Tibial artery (tissue), 4 donors: ENCODE measurements around the gene FRMD8.

Experiments
- DNase-seq, 2 donors: peaks; one replicate each; pipeline ENCODE4 v3.0.0-alpha.2; 2019
- H3K27ac ChIP-seq, 2 donors: fragments of 200-600 bp; sonication (generic) in 1 of 2; 1 replicate in 1 of 2; 2 replicates in 1 of 2; pipeline ENCODE4 v1.5.1; 2018 to 2019; ENCODE audit warnings: mild to moderate bottlenecking in 1 of 2
- H3K27me3 ChIP-seq, 2 donors: fragments of 200-600 bp; sonication (generic) in 1 of 2; one replicate each; pipeline versions ENCODE4 v1.5.1 to v1.6.0; 2016 to 2019
- H3K36me3 ChIP-seq, 3 donors: fragments of 200-600 bp; sonication (generic) in 2 of 3; one replicate each; pipeline ENCODE4 v1.5.1; 2016 to 2019; ENCODE audit warnings: mild to moderate bottlenecking in 2 of 3
- H3K4me1 ChIP-seq, 4 donors: fragments of 200-600 bp; sonication (generic) in 2 of 4; 1 replicate in 3 of 4; 2 replicates in 1 of 4; pipeline ENCODE4 v1.5.1; 2016 to 2019
- H3K4me3 ChIP-seq, 2 donors: fragments of 200-600 bp; sonication (generic) in 1 of 2; 1 replicate in 1 of 2; 2 replicates in 1 of 2; pipeline ENCODE4 v1.5.1; 2018 to 2019; ENCODE audit warnings: mild to moderate bottlenecking in 2 of 2
- H3K9me3 ChIP-seq, 3 donors: fragments of 200-600 bp; sonication (generic) in 1 of 3; one replicate each; pipeline ENCODE4 v1.5.1; 2016 to 2019
- intact Hi-C: fragments of 100-400 bp; cut with DNase I; formaldehyde crosslinking; loops from one replicate; pipeline ENCODE4 v1.15.0; 2023; ENCODE audit warnings: low total_unique reads
- TF ChIP-seq, protein P1 (sequence below), 2 experiments: fragments of 200-600 bp in 1 of 2; fragments of 450-650 bp in 1 of 2; IDR thresholded peaks; one replicate each; pipeline ENCODE4 v1.5.1; 2017 to 2019; ENCODE audit warnings: antibody characterized with exemption in 2 of 2, mild to moderate bottlenecking in 1 of 2, moderate library complexity in 1 of 2

Gene FRMD8, protein sequence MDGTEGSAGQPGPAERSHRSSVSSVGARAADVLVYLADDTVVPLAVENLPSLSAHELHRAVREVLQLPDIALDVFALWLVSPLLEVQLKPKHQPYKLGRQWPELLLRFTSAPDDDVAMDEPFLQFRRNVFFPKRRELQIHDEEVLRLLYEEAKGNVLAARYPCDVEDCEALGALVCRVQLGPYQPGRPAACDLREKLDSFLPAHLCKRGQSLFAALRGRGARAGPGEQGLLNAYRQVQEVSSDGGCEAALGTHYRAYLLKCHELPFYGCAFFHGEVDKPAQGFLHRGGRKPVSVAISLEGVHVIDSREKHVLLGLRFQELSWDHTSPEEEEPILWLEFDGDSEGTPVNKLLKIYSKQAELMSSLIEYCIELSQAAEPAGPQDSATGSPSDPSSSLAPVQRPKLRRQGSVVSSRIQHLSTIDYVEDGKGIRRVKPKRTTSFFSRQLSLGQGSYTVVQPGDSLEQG

DNA sequence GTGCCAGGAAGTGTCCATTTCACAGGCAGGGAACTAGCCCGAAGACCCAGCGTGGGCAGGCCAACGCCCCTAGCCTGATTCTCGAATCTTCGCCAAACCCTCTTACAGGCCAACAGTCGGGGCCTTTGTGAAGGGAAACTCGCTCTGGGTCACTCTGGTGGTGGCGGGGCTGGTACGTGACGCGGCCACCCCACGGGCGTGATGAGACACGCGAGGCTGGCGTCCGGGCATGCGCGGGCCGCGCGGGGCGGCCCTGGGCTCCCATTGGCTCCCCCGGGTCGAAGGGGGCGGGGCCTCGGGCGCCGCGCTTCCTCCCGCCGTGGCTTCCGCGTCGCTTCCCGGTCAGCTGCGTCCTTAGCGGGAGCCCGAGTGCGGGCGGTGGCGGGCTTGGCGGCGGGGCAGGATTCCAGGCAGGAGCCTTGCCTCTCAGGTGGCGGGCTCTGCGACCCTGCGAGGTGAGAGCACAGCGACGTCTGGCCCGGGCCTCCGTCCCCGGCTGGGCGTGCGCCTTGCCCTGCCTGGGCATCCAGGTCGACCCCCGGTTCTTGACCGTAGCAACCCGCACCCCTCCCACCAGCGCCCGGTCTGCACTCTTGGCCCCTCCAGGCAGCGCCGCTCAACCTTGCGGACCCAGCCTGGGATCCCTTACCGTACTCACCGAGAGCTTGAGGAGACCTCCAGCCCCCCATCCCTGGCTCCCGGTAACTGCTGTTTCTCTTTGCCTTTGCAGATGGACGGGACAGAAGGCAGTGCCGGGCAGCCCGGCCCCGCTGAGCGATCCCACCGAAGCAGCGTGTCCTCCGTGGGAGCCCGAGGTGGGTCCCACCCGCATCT lies at the start of gene FRMD8:
Gene FRMD8 (plus strand): TSS at position 331 of the 834 bp plus-strand sequence. CDS start 400 bp downstream, at position 731.
- H3K4me1 ChIP-seq = peaks cover 9 to 83% (median 66%) of the 10 kb centered on the region in 4 donors
- H3K27me3 ChIP-seq = no peaks in the 10 kb centered on the region
- H3K36me3 ChIP-seq = peaks cover 0 to 17% (median 0%) of the 10 kb centered on the region in 3 donors
- H3K4me3 ChIP-seq = peak within 1 kb of the TSS; percentile 88 to 93
- peak within 1 kb of the TSS; percentile 96 to 97 for H3K27ac ChIP-seq
- DNase-seq = peak; percentile 92 to 96
- no peaks in the 10 kb centered on the region for H3K9me3 ChIP-seq
- intact Hi-C loops = no loop called here
- TF ChIP-seq, protein P1, sequence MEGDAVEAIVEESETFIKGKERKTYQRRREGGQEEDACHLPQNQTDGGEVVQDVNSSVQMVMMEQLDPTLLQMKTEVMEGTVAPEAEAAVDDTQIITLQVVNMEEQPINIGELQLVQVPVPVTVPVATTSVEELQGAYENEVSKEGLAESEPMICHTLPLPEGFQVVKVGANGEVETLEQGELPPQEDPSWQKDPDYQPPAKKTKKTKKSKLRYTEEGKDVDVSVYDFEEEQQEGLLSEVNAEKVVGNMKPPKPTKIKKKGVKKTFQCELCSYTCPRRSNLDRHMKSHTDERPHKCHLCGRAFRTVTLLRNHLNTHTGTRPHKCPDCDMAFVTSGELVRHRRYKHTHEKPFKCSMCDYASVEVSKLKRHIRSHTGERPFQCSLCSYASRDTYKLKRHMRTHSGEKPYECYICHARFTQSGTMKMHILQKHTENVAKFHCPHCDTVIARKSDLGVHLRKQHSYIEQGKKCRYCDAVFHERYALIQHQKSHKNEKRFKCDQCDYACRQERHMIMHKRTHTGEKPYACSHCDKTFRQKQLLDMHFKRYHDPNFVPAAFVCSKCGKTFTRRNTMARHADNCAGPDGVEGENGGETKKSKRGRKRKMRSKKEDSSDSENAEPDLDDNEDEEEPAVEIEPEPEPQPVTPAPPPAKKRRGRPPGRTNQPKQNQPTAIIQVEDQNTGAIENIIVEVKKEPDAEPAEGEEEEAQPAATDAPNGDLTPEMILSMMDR (IDR thresholded peaks at IDR 0.05) = no peak

DNA sequence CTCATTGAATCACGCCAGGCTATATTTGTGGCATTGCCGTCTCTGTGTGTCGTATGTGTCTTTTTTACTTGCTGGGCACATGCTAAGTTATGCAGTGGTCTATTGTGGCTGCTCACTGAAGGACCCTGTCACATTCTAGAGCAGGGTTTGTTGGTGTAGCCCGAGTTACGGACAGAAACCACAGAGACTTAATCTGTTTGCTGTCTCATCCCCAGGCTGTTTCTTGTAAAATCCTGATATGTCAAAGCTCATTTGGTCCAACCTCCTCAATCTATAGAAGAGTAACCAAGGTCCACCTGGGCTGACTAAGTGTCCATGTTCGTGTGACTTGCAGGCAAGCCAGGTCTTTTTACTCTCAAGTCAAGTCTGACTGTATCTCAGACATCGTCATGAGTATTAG lies 47.8 kb upstream of the FRMD8 start:
- TF ChIP-seq, protein P1 (IDR thresholded peaks at IDR 0.05) = no peak
- DNase-seq = no peak
- Histone ChIP-seq H3K4me3 (no peak overlapping the region), H3K27ac (no peak overlapping the region), H3K4me1 (peaks cover 0 to 38% (median 17%) of the 10 kb centered on the region in 4 donors), H3K36me3 (peaks cover 36 to 50% (median 39%) of the 10 kb centered on the region in 3 donors), H3K27me3 (no peaks in the 10 kb centered on the region), H3K9me3 (no peaks in the 10 kb centered on the region)
- intact Hi-C loops = no loop called here

DNA sequence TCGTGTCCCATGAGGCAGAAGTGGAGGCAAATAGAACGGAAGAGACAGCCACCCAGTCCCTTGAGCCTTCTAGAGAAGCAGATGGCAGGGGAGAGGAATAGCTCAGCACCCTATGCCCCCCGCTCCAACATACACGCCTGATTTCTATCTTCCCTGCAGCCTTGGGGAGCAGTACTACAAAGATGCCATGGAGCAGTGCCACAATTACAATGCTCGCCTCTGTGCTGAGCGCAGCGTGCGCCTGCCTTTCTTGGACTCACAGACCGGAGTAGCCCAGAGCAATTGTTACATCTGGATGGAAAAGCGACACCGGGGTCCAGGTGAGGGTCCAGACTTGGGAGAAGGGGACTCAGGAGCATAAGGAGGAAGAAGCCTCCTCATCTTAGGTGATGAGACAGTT lies 46.2 kb upstream of the FRMD8 start:
- Histone ChIP-seq H3K27me3 (no peaks in the 10 kb centered on the region), H3K4me1 (peaks cover 0 to 28% (median 13%) of the 10 kb centered on the region in 4 donors), H3K9me3 (no peaks in the 10 kb centered on the region), H3K36me3 (peaks cover 51 to 66% (median 54%) of the 10 kb centered on the region in 3 donors), H3K4me3 (no peak overlapping the region), H3K27ac (no peak overlapping the region)
- no peak for DNase-seq
- TF ChIP-seq, protein P1 (IDR thresholded peaks at IDR 0.05) = no peak
- intact Hi-C loops = no loop called here

DNA sequence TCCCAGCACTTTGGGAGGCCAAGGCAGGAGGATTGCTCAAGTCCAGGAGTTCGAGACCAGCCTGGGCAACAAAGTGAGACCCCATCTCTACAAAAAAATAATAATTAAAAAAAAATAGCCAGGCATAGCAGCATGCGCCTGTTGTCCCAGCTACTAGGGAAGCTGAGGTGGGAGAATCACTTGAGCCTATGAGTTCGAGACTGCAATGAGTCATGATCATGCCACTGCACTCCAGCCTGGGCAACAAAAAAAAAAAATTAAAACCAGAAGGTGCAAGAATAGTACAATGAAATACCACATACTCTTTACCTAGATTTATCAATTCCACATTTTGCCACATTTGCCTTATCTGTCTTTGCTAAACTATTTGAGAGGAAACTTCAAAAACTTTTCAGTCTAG lies 44.6 kb upstream of the FRMD8 start:
- TF ChIP-seq, protein P1 (IDR thresholded peaks at IDR 0.05) = no peak
- DNase-seq = no peak
- H3K4me3 ChIP-seq = no peak overlapping the region
- peaks cover 0 to 15% (median 3%) of the 10 kb centered on the region in 4 donors for H3K4me1 ChIP-seq
- no peak overlapping the region for H3K27ac ChIP-seq
- H3K27me3 ChIP-seq = no peaks in the 10 kb centered on the region
- intact Hi-C loops = no loop called here
- no peaks in the 10 kb centered on the region for H3K9me3 ChIP-seq
- H3K36me3 ChIP-seq = peaks cover 68 to 78% (median 69%) of the 10 kb centered on the region in 3 donors

DNA sequence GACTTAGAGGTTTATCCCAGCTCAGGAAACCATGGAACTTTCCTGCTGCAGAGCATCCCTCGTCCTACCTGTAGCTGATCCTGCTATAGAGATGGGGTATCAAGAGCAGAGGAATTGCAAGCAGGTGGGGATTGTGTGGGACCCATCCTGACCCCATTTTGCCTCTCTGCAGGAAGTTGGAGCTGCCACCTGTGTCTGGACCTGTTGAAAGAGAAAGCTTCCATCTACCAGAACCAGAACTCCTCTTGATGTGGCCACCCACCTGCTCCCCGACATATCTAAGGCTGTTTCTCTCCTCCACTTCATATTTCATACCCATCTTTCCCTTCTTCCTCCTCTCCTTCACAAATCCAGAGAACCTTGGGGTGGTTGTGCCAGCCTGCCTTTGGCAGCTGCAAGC lies 34.9 kb upstream of the FRMD8 start:
- H3K36me3 ChIP-seq = peaks cover 55 to 62% (median 55%) of the 10 kb centered on the region in 3 donors
- DNase-seq = no peak
- no peaks in the 10 kb centered on the region for H3K9me3 ChIP-seq
- no peak overlapping the region for H3K4me3 ChIP-seq
- peaks cover 0 to 27% (median 21%) of the 10 kb centered on the region in 4 donors for H3K4me1 ChIP-seq
- intact Hi-C loops = no loop called here
- TF ChIP-seq, protein P1 (IDR thresholded peaks at IDR 0.05) = no peak
- H3K27me3 ChIP-seq = peaks cover 0 to 4% of the 10 kb centered on the region in 2 donors
- H3K27ac ChIP-seq = no peak overlapping the region
